ENCODE results near the gene FBXL12. TPM values are rescaled to one million over a fixed set of nuclear protein-coding genes. Genes with fewer than 3 reads are reported as not detected.

FBXL12 gene
- polyA plus RNA-seq, 2 of the 4 experiments (the other 2 are of a cell fraction): 10.3 to 10.5 TPM

DNA sequence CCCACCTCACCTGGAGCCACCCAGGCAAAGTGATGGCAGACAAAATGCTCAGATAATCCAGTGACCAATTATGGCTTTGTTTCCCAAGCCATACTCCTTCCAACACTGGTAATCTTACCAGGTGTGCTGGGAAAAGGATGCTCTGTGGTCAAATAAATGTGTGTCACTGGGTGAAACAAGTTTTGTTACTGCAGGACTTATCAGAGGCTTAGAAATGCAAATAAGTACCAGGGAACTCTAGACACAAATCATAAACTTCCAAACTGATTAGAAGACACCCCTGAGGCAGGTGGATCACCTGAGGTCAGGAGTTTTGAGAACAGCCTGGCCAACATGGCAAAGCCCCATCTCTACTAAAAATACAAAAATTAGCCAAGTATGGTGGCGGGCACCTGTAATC, 42.6 kb upstream of the FBXL12 start:
- POLR2A ChIA-PET: no interaction called here

DNA sequence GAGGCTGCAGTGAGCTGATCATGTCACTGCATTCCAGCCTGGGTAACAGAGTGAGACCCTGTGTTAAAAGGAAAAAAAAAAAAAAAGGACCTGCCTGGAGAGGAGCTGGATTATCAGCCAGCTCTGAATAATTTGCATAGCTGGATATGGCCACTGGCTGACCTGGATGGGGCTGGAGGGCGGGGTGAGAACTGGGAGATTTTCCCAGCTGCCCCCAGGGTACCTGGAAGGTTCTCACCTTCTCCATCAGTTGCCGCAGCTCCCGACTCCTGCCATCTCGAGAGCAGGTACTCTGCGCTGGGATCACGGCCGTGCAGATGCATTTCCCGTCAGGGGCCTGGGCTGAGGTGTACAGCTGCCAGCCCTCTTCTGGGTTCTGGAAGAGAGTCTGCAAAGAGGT, 41.5 kb upstream of the FBXL12 start:
- TF ChIP-seq ZC3H11A (IDR thresholded peaks at IDR 0.05) (no peak), PHF8 (IDR thresholded peaks at IDR 0.05; ENCODE audit: borderline replicate concordance, low read depth) (no peak), RCOR1 (IDR thresholded peaks at IDR 0.05; ENCODE audit: low read depth, low read length) (no peak)
- no peak for DNase-seq (ENCODE audit: low read depth in 1 of 2, low spot score in 1 of 2)
- Histone ChIP-seq H3K4me3 (no peak overlapping the region), H3K9me3 (no peaks in the 10 kb centered on the region), H3K4me1 (no peaks in the 10 kb centered on the region), H3K27ac (no peak overlapping the region), H3K4me2 (no peak overlapping the region)
- no peak for ATAC-seq
- 87% methylated on average over 8 of the region's 8 CpGs for WGBS (ENCODE audit: missing lambda C conversion rate)
- no peak for FAIRE-seq
- CTCF ChIA-PET: interaction anchor here (1.6 kb wide), 1 partner anchor 13 kb away, joined by 5 read pairs; no protein-coding TSS in a partner anchor
- POLR2A ChIA-PET: no interaction called here

More for the DNA sequence above, 42.6 kb upstream of the FBXL12 start:
- Histone ChIP-seq H3K9me3 (no peaks in the 10 kb centered on the region), H3K4me2 (no peak overlapping the region), H3K4me1 (no peaks in the 10 kb centered on the region), H3K27ac (no peak overlapping the region), H3K4me3 (no peak overlapping the region)
- 100% methylated on average over 1 of the region's 1 CpG for WGBS (ENCODE audit: missing lambda C conversion rate)
- no peak for TF ChIP-seq SREBF2 (IDR thresholded peaks at IDR 0.05)
- no peak for TF ChIP-seq CEBPB (IDR thresholded peaks at IDR 0.05)
- TF ChIP-seq CBX8 (IDR thresholded peaks at IDR 0.05): no peak
- no peak for TF ChIP-seq KDM5A (IDR thresholded peaks at IDR 0.05)
- no peak for TF ChIP-seq HDAC2 (IDR thresholded peaks at IDR 0.05)
- no peak for TF ChIP-seq ESRRA (IDR thresholded peaks at IDR 0.05; ENCODE audit: borderline replicate concordance, low read length)
- TF ChIP-seq, protein P1, sequence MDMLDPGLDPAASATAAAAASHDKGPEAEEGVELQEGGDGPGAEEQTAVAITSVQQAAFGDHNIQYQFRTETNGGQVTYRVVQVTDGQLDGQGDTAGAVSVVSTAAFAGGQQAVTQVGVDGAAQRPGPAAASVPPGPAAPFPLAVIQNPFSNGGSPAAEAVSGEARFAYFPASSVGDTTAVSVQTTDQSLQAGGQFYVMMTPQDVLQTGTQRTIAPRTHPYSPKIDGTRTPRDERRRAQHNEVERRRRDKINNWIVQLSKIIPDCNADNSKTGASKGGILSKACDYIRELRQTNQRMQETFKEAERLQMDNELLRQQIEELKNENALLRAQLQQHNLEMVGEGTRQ (IDR thresholded peaks at IDR 0.05): no peak
- no peak for TF ChIP-seq NPAS2 (CRISPR knock-in tag; IDR thresholded peaks at IDR 0.05; ENCODE audit: borderline replicate concordance)
- TF ChIP-seq POLR2A (IDR thresholded peaks at IDR 0.05; ENCODE audit: low read length): no peak
- FAIRE-seq: no peak
- no peak for DNase-seq (ENCODE audit: low read depth in 1 of 2, low spot score in 1 of 2)
- CTCF ChIA-PET: no interaction called here
- no peak for ATAC-seq

DNA sequence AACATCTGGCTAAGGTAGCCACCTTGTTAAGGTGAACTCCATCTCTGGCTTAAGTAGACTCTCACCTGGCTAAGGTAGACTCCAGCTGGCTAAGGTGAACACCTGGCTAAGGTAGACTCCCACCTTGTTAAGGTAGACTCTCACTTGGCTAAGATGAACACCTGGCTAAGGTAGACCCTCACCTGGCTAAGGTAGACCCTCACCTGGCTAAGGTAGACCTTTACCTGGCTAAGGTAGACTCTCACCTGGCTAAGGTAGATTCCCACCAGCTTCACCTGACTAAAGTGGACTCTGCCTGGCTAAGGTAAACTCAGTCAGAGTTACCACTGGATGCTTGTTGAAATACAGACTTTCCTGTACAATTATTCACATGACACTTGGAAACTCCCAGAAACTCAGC, 39.9 kb upstream of the FBXL12 start:
- TF ChIP-seq PHF8 (IDR thresholded peaks at IDR 0.05; ENCODE audit: borderline replicate concordance, low read depth): no peak
- TF ChIP-seq HEYL (CRISPR knock-in tag; IDR thresholded peaks at IDR 0.05): no peak
- TF ChIP-seq RARB (CRISPR knock-in tag; IDR thresholded peaks at IDR 0.05): no peak
- no peak for TF ChIP-seq TP53 (CRISPR knock-in tag; IDR thresholded peaks at IDR 0.05)
- ATAC-seq (no peak), FAIRE-seq (no peak)

DNA sequence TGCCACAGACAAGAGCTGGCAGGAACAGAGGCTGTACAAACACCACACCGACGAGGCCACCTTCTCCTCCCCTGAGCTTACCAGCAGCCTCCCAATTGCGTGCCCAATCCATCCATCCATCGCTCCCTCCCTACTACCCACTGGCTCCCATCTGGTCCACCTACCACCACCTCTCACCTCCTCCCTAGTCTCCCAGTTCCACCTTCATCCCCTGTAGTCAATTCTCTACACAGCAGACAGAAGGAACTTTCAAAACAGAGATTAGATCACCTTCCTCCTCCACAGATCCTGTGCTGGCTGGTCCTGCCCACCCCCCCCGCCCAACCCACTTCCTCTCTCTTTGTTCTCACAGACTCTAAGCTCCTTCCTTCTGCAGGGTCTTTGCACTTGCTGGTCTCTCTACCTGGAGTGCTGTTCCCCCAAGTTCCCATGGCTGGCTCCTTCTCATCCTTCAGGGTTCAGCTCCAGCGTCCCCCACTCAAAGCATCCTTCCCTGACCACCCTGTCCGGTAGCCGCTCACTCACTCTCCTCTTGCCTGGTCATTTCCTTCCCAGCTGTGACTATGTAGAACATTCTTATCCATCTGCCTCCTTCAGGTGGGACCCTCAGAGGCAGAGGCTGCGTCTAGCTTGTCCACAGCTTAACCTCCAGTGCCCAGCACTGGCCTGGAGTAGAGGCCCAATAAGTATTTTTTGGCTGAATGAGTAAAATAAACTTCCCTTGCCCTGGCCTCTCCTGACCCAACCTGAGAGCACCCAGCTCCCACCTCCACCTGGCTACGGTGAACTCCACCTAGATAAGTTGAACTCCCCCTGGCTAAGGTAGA, 39.3 kb upstream of the FBXL12 start:
- FAIRE-seq (no peak), DNase-seq (ENCODE audit: low read depth in 1 of 2, low spot score in 1 of 2) (no peak), ATAC-seq (no peak)
- Histone ChIP-seq H3K4me2 (no peak overlapping the region), H3K9me3 (no peaks in the 10 kb centered on the region), H3K4me3 (no peak overlapping the region), H3K4me1 (no peaks in the 10 kb centered on the region), H3K27ac (no peak overlapping the region)
- TF ChIP-seq KDM5A (IDR thresholded peaks at IDR 0.05): no peak
- TF ChIP-seq EHF (CRISPR knock-in tag; IDR thresholded peaks at IDR 0.05): no peak
- TF ChIP-seq, protein P2, sequence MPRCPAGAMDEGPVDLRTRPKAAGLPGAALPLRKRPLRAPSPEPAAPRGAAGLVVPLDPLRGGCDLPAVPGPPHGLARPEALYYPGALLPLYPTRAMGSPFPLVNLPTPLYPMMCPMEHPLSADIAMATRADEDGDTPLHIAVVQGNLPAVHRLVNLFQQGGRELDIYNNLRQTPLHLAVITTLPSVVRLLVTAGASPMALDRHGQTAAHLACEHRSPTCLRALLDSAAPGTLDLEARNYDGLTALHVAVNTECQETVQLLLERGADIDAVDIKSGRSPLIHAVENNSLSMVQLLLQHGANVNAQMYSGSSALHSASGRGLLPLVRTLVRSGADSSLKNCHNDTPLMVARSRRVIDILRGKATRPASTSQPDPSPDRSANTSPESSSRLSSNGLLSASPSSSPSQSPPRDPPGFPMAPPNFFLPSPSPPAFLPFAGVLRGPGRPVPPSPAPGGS (IDR thresholded peaks at IDR 0.05): no peak
- CTCF ChIA-PET: interaction anchor here (0.5 to 1.3 kb wide), 2 partner anchors 13 to 18 kb away, joined by 3 to 4 read pairs; no protein-coding TSS in a partner anchor
- POLR2A ChIA-PET: no interaction called here
- WGBS (ENCODE audit: missing lambda C conversion rate): 93% methylated on average over 9 of the region's 10 CpGs

More for the DNA sequence above, 39.9 kb upstream of the FBXL12 start:
- CTCF ChIA-PET: interaction anchor here (1.3 to 1.6 kb wide), 2 partner anchors 11 to 17 kb away, joined by 4 to 5 read pairs; no protein-coding TSS in a partner anchor
- H3K4me3 ChIP-seq: no peak overlapping the region
- no peak overlapping the region for H3K4me2 ChIP-seq
- no peak for DNase-seq (ENCODE audit: low read depth in 1 of 2, low spot score in 1 of 2)
- no peak overlapping the region for H3K27ac ChIP-seq
- POLR2A ChIA-PET: no interaction called here
- no peaks in the 10 kb centered on the region for H3K4me1 ChIP-seq
- no peaks in the 10 kb centered on the region for H3K9me3 ChIP-seq
